Stimulated activated CD8-positive, alpha-beta memory T cell treated with anti-CD3 and anti-CD28 coated beads, Interleukin-7, amount 100 ng/mL, for 48 hours (primary cell): Measurements from ENCODE around the gene CSNK1A1.
"Not testable (repeated sequence)": the region's sequence is repeated elsewhere in the genome, so short reads cannot be mapped to it uniquely, and the experiment has no call there.

Source experiments
- DNase-seq, 2 donors: peaks; one replicate each; pipeline ENCODE4 v3.0.0-alpha.2; 2020; ENCODE audit warnings: low read depth in 1 of 2; ENCODE audit errors: extremely low read depth in 1 of 2

The CSNK1A1 gene

DNA sequence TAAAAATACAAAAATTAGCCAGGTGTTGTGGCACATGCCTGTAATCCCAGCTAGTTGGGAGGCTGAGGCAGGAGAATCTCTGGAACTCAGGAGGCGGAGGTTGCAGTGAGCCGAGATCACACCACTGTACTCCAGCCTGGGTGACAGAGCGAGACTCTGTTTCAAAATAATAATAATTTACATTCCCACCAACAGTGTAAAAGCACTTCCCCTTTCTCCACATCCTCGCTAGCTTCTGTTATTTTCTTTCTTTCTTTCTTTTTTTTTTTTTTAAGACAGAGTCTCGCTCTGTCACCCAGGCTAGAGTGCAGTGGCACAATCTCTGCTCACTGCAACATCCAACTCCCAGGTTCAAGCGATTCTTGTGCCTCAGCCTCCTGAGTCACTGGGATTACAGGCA lies 89.3 kb downstream of the CSNK1A1 start:
- DNase-seq = not testable (repeated sequence)

DNA sequence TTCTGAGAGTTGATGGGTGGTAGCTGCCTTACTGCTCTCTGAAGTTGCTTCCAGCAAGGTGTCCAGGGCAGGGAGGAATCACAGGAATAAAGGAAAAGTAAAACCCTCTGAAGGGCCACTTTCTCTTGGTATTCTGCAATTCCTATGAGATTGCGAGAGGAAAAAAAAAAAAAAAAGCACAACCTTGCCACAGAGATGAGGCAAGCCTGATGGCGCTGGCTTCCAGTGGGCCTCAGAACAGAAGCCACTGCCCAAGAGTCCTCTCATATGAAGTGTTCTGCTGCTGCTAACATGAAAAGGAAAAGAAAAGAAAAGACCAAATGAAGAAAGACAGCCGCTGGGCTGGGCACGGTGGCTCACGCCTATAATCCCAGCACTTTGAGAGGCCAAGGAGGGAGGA lies 91.3 kb downstream of the CSNK1A1 start:
- no peak for DNase-seq

DNA sequence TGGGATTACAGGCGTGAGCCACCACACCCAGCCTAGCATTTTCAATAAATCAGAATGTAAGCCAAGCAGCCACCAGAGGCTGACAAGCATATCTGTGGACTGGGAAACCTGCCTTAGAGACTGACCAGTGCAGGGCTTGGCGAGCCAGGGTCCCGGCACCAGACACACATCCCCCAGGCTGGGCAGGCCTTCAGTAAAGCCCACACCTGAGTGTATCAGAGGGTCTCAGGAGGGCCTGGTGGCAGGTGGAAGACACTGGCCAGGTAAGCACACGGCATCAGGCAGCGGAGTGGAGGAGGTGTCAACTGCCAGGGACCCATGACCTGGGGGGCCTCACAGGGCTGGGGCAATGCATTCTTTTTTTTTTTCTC lies 93.9 kb downstream of the CSNK1A1 start:
- no peak for DNase-seq

DNA sequence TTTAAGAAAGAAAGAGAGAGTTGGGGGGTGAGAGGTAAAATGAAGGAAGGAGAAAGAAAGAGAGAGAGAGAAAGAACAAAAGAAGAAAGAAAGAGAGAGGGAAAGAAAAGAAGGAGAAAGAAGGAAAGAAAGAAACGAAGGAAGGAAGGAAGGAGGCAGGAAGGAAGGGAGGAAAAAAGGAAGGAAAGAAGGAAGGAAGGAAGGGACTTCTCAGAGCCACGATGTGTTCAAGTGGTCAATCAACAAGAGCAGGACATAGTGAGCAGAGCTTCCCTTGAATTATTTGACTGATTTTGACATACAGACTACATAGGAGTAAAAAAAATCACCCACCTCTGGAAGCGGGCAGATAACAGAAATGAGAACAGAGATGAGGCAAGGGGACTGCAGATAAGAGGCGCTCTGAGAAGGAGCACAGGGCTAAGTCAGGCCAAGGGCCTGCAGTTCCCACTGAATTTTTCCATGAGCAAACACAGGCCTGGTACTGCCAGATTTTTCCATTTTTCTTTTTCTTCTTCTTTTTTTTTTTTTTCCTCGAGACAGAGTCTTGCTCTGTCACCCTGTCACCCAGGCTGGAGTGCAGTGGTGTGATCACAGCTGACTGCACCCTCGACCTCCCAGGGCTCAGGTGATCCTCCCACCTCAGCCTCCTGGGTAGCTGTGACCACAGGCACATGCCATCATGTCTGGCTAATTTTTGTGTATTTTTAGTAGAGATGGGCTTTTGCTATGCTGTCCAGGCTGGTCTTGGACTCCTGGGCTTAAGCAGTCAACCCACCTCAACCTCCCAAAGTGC lies 94.4 kb downstream of the CSNK1A1 start:
- DNase-seq = no peak

DNA sequence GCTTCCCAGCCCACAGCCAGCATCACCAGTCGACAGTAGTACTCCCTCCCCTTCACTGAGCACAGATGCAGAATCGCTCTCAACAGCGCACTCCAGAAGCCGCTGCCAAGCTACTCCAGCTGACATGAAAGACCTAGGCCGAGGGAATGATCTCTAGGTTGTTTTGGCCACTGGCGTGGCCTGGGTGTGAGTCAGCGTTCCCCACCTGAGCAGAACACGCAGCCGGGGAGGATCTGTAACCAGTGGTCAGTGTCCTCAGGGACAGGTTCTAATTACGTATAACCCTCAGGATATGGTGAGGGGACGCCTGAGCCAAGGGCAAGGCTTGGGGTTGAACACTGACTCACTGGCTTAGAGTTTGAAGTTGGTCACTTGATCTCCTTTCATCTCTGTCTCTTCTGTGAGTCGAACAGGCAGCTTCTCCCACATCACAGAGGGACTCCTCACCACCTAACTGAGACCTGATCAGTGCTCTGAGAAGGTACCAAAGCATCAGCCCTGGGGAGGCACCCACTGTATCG lies 95.3 kb downstream of the CSNK1A1 start:
- DNase-seq = no peak

DNA sequence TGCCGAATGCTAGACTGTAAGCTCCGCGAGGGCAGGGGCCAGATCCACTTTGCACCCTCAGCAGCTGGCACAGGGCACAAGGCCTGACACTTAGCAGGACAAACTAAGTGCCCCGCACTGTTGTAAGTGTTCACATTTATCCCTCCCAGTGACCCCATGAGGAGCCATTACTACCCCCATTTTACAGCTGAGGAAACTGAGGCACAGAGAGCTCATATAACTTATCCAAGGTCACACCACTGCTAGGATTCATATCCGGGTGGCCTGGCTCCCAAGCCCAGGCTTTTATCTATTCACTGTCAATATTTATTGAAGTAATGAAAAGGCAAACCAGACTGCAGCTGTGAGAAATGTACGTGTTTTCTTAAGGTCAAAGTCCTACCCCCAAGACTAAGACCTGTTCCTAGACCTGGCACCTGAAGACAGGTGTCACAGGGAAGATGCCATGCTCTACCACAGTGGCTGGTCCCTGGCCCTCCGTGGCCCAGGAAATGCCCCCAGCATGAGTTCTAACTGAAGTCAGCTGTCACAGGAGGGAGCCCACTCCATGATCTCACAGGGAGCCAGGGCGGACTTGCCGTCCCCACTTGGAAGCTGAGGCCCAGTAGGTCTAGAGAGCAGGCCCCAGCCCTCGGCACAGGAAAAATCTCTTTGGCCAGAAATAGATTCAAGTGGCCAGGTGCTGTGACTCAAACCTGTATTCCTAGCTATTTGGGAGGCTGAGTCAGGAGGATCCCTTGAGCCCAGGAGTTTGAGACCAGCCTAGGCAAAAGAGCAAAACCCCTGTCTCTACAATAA lies 97.4 kb downstream of the CSNK1A1 start:
- DNase-seq = no peak

DNA sequence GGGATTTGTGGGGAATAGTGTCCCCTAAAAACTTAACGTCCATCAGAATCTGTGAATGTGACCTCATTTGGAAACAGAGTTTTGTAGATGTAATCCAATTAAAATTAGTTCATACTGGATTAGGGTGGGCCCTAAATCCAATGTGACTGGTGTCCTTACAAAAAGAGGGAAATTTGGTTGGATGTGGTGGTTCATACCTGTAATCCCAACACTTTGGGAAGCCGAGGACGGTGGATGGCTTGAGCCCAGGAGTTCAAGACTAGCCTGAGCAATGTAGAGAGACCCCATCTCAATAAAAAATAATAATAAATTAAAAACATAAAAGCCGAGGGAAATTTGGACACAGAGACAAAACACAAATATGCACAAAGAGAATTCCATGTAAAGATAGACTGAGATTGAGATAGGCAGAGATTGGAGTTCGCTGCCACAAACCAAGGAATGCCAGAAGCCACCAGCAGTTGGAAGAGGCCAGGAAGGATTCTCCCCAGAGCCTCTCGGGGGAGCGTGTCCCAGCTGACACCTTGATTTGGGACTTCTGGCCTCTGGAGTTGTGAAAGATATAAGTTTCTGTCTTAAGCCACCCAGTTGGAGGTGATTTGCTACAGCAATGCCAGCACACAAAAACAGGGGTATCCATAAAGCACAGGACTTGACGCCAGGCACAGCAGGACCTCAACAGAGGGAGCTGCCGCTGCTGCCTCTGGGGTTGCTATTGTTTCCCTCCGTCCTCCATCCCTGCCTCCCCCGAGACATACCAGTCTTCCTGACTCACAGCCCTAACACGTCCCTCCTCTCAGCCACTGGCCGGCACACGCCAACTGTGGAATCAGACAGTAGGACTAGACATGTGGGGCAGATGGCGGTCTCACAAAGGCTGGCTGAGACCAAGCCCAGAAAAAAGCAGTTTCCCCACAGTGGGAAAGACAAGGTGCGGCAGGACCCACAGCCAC lies 98.3 kb downstream of the CSNK1A1 start:
- no peak for DNase-seq

DNA sequence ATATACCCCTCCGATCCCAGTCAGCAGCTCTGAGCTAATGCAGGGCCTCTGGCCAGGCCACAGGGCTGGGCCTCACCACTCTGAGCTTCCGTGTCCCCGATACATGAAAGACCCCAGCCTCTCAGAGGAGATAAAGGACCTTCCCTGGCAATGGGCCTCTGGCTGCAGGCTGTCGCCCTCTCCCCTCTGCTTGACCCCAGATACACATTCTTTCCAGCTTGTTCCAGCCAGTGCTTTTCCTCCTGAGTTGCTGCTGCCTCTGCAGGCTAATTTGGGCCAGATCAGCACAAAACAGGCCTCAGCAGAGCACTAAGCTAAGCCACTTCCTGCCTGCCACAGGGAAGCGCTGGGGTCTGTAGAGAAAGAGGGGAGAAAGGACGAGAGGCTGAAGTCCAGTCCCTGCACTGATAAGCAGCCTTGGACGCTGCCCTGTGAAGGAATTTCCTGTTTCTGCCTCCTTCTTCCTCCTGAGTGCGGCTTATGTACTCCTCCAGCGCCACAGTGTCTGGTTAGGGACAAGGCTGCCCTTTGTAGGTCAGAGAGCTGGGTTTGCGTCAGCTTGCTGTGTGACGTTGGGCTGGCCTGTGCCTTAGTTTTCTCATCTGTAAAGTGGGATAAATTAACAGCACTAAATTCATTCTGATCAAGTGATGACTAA lies 99.1 kb downstream of the CSNK1A1 start:
- no peak for DNase-seq

DNA sequence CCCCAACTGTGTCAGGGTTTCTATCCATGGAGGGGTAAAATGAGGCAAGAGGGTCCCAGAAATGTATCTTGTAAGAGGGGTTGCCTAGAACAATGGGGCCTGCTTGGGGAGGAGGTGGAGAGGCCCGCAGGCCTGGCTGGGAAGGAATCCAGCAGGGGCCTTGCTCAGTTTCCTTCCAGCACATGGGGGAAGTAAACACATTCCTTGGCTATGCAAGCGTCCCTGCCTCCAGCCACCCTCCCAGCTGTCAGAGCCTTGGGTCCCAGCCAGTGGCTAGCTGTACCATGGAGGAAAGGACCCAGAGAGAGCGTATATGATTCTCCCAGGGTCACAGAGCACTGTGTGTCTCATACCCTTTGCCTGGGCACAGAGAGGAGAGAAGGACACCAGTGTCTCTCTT lies 101.0 kb downstream of the CSNK1A1 start:
- DNase-seq = no peak

DNA sequence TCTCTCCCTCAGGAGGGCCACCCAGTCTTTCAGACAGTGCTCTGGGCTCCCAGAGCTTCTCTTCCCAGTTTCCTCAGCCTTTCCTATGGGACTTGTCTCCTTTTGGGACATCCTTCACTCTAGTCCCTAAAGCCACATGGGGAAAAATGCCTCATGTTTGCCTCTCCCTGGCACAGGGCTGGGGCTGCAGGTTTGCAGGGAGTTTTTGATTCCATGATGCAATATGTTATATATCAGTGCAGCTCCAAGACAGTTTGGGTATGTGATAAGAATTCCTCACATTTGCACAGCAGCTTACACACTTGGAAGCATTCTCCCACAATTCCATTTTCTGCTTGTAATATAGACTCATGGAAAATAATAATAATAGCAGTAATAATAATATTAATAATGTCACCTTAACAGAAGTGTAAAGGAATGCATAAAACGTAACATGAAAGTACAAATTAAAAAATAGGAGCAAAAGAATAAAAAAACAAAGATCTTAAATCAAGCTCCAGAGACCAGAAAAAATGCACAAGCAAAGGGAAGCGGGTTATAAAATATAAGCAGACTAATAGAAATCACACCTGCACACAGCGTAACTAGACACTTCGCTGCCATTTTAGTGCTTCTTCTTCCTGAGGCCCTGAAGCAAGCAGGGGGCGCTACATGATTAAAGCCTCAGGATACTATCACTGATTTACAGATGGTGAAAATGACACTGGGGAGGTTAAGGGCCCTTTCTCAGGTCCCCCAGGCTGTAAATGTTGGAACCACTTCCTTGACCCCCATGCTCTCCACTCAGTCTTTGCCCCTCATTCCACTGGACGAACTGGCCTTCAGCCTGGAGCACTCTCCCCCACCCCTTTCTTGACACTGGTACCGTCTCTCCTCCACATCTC lies 102.2 kb downstream of the CSNK1A1 start:
- no peak for DNase-seq

DNA sequence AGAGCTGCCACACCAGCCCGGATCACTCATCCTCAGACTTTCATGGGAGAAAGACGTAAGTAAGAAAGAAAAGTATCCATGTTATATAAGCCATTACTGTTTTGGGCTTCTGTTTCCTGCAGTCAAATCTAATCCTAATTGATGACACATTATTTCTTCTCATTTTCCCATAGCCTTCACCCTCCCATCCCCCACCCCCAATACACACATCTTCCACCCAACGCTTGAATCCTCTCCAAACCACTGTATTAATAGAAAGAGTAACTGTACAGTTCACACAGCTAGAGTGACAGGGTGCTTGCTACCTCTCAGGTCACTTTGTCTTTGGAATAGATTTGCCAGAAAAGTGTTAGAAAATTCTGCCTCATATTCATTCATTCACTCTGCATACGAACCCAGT lies 102.8 kb downstream of the CSNK1A1 start:
- DNase-seq = no peak

DNA sequence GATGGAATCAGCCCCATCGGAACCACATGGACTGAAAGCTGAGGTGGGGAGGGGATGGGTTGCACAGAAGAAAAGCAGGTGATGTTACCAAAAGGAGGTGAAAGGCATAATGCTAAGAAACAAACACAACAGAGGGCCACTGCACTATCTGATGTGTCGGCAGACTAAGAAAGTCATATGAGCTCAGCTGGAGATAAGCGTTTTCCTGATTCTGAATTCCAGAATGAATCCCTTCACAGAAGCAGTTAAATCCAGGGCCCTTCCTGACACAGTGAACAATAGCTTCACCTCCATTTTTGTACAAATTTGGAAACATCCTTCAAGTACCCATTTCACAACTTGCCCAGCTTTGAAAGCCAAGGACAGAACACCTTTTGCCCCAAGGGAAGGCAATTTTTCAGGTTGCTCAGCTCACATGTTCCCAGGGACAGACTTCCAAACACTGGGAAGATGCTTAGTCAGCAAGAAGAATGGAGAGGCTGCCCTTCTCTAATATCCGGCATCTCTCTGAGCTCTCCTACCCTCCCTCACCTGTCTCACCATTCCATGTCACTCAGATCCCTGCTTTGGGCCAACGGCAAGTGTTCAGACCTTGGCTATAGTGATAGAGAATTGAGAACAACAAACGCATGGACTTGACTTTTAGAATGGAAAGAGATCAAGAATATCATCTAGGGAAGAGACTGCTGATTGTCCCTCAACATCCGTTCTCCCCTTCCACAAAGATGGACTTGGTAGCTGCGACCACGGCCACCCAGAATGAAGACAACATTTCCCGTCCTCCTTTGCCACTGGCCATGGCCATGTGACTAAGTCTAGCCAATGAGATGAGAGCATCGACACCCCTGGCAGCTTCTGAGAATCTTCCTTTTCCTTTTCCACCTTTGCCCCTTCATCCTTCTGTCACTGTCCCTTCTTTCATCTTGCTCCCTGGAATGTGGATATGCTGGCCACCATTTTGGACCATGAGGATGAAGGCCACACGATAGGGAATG lies 103.6 kb downstream of the CSNK1A1 start:
- DNase-seq = no peak

DNA sequence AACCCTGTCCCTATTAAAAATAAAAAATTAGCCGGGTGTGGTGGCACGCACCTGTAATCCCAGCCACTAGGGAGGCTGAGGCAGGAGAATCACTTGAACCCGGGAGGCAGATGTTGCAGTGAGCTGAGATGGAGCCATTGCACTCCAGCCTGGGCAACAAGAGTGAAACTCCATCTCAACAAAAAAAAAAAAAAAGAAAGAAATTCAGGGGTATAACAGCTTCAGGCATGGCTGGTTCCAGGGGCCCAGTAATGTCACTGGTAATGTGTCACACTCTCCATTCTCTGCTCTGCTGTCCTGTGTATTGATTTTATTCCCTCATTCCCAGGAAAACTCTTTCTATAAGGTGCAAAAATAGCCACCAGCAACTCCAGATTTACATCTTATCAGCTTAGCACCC lies 104.4 kb downstream of the CSNK1A1 start:
- not testable (repeated sequence) for DNase-seq

DNA sequence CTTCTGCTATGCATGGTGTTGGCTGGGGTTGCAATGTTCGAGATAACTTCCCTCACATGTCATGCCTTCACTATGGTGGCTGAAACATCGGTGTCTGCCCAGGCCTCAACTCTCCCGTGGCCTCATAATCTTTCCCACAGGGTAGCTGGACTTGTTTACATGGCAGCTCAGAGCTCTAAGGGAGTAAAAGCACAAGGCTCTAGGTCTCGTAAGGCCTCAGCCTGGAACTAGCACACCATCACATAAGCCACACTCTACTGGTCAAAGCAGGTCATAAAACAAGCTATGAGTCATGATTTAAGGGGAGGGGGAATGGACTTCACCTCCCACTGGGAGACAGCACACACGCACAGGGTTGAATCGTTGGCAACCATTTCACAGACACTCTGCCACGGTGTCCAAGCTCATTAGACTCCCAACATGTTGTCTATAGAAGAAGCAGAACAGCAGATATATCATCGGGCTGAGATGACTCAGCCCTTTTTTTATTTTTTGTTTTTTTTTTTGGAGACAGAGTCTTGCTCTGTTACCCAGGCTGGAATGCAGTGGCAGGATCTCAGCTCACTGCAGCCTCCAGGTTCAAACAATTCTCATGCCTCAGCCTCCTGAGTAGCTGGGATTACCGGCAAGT lies 105.4 kb downstream of the CSNK1A1 start:
- DNase-seq = no peak

DNA sequence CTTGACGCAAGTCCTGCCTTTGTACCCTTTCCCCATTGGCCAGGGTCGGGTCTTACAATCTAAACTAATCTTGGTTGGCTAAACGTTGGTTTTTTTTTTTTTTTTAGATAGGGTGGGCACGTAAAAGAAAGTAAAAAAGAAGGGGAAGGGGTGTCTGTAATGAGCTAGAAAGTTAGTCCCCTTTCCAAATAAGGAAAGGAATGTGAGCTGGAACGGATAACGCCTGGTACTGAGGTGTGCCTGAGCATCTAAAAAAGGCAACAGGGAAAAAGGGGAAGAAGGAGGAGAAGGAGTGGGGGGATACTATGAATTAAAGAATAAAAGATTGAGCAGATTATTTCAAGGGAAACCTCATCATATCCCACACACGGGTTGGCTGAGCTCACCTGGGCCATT lies 105.9 kb downstream of the CSNK1A1 start:
- DNase-seq = no peak

DNA sequence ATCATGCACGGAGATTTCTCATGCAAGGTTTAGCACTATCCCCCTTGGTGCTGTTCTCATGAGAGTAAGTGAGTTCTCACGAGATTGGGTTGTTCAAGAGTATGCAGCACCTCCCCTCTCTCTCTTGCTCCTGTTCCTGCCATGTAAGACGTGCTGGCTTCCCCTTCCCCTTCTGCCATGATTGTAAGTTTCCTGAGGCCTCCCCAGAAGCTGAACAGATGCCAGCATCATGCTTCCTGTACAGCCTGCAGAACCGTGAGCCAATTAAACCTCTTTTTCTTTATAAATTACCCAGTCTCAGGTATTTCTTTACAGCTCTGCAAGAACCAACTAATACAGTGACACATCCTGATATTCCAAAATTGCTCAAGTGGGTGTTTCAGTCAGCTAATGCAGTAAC lies 106.8 kb downstream of the CSNK1A1 start:
- not testable (repeated sequence) for DNase-seq

DNA sequence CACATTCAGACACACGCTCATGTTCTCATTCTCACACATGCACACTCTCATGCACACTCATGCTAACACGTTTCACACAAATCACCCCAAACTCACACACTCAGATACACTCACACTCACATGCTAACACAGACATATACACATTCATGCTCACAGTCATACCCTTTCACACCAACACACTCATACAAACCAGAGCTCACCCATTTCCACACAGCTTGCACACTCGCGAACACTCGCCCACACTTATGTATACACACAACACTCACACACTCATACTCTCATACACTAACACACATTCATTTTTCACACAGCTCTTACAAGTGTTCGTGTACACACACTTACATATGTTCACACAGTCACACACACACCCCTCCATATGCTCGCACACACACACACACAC lies 108.0 kb downstream of the CSNK1A1 start:
- DNase-seq = no peak
